NCI-H1092 (cell line): ENCODE results near the gene TRPM3.

ENCODE experiments used
- DNase-seq: peaks from one replicate; lab custom pipeline; 2025; lab: John Stamatoyannopoulos, UW

TRPM3 gene

DNA sequence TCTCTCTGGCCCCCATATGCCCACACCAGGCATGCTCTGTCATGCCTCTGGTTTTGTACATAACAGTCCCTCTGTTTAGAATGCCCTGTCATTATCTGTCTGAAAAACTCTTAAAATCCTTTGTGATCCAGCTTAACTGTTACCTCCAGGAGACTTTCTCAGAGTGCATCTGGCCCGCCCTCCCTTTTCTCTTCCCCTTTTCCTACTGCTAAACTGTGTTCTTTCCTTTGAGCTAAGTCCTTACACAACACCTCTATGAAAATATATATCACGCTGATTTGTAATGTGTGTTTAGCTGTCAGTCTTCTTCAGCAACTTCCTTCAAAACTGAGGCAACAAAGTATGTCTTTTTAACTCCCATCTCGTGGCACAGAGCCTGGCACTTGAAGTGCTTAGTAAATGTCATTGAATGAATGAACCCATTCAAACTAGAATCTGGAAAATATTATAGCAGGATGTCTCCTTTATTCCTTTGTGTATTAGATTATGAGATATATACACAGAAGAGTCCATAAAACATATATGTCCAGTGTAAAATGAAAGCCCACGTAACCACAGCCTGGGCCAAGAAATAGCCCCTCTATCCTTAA is 540.7 kb downstream of the TRPM3 start:
- DNase-seq, result no peak

DNA sequence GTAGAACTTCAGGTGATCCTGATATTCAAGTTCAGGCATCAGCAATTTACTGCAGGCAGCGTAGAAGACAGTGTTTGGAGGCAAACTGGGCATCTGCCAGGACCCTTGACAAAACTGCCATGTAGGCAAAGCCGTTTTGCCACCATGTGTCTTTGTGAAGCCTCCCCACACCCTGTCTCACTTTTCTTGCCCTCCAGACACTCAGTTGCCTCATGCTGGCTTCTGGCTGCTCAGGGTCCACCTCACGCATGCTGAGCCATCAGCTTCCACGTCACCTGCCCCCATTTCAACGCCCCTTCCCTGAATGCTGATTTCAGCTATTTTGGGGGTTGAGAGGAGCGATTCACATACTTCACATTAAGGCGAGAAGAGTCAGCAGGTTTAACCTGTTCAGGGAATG is 541.7 kb downstream of the TRPM3 start:
- DNase-seq, result no peak

DNA sequence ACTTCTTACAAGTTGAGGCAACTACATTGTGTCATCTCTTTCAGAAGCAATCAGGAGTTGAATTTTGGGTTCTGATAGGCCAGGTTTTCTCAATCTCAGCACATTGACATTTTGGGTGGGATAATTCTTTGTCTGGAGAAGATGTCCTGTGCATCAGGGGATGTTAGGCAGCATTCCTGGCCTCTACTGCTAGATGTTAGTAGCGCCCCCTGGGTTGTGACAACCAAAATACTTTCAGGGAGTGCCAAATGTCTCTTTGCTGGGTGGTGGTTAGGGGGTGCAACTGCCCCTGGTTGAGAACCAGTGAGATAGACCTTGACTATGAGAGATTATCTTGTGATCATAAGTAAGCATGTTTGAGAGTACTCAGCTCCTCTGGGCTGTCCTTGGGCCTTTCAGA is 542.7 kb downstream of the TRPM3 start:
- DNase-seq, result no peak

DNA sequence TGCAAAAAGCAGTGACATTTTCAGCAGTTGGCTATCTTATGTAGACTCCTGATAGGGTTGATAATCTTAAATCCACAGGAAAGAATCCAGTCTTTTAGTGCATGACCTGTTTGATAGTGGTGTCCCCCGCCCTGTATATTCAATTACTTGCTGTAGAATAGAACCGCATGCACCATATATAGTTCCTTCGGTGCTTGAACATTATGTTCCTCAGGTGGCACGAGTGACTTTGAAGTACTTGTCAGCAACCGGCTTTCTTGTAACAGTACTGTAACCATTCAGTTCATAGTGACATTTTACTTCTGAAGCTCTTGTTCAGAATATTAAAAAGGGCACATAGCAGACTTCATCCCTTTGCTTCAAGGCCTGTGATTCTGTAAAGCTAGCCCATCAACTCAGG is 543.8 kb downstream of the TRPM3 start:
- no peak for DNase-seq

DNA sequence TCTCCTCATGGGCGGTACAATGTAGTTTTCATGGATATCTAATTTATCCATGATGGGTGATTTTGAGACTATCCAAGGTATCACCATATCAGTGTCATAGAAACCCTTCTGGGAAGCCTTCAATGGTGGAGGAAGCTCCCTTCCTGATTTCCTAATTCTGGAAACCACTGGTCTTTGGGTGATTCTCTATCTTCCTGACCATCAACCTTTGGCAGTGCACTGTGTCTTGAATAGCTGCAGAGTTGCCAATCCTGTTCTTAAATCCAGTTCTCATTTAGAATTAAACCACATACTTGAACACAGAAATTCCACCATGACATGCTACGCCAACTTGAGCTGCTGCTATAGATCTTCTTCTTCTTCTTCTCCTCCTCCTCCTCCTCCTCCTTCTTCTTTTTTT is 545.3 kb downstream of the TRPM3 start:
- DNase-seq, result no peak

DNA sequence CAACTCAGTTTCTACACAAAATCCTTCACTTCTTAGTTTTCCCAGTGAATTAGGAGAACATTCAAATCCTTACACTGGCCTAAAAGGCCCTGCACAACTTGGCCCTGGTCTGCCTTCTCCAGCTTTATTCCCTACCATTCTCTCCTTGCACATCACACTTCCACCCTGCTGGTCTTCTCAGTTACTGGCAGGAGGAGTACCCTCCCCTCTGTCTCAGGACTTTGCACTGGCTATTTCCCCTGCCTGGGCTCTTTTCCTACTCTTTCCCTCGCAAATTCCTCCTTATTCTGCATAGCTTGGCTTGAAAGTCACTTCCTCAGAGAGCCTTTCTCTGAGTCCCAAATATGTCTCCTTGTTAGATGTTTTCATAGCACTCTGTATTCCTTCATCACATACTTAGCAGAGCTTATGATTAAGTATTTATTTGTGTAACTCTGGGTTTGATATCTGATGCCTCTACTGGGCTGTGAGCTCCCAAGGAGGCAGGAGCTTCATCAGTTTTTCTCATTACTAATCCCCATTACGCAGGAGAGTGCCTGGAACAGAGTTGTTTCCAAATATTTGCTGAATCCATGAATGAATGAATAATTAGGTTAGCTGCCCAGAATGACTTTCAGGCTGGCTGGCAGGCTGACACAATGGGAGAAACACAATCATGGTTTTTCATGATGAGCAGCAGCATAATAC is 547.1 kb downstream of the TRPM3 start:
- peak; percentile 60 for DNase-seq

DNA sequence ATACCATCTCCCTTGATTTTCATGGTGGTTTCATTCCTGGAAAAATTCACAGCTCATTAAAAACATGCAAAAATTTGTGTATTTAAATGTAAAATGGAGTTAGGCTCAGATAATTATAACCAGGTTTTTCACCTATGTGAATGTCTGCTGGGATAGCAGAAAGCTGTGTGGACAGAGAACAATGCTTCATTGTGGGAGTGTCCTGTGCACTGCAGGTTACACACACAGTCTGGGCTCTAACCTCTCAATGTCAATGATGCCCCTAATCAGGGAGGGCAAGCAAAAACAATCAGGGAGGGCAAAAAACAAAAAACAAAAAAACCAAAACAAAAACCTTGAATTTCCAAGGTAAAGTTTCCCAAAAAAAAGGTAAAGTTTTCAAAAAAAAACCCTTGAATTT is 548.1 kb downstream of the TRPM3 start:
- no peak for DNase-seq

DNA sequence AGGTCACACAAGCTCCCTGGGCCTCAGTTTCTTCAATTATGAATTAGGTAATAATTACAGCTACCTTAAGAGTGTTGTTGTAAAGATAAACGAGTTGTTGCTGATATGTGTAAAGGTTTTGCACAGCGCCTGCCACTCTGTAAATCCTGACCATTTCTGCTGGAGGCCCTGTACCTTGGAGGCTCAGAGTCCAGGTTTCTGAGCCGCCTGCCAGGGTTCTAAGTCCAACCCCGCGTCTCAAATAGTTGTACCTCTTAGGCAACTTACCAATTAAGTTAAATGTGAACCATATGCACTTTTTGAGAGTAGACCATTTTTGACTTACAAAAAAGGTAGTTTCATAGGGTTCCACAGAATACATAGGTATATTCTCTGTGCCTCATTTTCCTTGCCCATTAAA is 550.2 kb downstream of the TRPM3 start:
- DNase-seq, result no peak

DNA sequence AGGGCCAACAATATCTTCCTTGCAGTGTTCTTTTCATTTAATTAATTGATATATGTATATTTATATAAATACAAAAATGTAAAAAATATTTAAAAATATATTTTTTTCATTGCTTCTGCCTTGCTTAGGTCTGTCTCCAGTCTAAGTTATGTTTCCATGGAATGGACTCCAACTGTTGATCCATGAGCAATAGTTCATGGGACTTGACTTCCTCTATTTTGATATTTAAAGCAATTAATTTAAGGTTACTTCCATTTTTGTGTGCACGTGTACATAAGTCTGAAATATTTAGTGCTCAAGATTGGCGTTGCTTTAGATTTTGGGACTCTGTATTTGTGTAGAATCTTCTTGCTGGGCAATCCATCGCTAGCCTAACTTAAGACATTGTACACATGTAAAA is 551.6 kb downstream of the TRPM3 start:
- DNase-seq, result no peak

DNA sequence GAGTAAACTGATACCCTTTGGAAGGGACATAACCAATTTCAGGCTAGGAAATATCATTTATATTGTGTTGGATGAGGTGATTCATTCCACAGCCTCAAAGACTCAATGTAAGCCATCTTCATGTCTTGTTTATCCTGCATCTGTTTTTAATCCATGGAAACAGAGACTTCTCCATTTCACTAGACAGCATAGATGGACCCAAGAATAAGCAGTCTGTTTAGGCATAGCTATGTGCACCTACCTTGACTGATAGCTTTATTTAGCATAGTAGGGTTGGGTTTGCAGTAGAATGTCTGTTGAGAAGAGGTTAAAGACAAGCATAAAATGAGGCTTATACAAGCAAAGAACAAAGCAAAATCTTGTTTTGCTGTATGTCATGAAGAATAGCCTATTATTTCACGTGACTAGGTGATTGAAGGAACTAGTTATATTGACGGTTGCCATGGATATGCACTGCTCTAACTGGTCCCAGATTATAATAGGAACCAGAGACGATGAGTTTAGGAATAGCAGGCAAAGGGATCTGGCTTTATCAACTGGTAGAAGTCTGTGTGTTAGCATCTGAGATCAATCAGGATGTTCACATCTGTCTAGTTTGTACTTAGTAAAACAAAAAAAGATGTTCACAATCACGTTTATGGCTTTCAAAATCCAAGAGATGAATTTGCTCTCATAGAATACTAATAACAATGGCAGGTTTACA is 552.2 kb downstream of the TRPM3 start:
- no peak for DNase-seq

DNA sequence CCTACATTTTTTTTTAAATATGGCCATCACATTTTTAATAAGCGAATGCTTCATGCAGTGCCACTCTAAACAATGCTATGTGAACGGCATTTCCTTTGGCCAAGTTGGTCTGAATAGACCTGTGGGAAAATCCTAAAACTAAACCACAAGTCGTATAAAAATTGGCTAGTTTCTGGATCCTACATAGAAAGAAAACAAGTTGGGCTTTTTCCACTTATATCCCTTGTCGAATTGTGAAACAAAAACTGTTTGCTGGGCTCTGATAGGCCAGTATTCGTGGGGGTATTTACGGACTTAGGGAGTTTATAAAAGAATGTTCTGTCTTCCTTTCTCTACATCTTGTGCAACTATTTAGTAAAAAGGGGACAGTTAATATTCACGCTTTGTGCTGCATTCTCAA is 553.9 kb downstream of the TRPM3 start:
- no peak for DNase-seq

DNA sequence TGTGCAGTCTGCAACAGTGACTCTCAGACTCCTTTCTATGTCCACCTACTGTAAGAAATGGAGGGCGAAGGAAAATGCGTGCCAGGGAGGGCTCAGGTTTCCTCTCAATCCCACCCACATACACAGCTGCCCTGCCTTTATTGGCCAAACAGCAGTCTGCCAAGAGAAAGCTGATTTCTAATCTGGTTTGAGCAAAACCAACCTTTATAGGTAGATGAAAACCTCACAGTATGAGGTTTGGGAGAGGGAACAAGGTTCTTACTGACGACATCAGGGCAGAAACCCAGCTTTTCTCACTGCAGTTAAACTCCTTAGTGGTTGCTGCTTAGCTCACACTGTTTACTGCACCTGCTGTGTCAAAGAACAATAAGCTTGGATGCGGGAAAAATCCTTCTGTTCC is 554.7 kb downstream of the TRPM3 start:
- peak; percentile 53 for DNase-seq

DNA sequence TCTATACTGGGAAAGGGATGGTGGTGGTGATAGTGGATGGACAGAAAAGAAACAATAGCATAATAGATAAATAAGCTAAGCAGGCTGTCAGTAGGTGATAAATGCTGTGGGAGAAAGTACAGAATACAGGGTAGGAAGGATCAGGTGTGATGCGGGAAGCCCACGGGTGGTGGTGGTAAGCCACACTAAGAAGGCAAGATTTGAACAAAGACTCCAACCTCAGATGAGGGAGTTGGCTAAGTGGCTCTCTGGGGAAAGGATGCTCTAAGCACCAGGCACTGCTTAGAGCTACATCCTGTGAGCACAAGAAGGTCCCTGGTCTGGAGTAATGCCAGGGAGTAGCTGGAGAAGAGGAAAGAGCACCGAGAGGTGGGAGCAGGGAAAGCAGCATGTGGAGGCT is 555.4 kb downstream of the TRPM3 start:
- DNase-seq, result no peak

DNA sequence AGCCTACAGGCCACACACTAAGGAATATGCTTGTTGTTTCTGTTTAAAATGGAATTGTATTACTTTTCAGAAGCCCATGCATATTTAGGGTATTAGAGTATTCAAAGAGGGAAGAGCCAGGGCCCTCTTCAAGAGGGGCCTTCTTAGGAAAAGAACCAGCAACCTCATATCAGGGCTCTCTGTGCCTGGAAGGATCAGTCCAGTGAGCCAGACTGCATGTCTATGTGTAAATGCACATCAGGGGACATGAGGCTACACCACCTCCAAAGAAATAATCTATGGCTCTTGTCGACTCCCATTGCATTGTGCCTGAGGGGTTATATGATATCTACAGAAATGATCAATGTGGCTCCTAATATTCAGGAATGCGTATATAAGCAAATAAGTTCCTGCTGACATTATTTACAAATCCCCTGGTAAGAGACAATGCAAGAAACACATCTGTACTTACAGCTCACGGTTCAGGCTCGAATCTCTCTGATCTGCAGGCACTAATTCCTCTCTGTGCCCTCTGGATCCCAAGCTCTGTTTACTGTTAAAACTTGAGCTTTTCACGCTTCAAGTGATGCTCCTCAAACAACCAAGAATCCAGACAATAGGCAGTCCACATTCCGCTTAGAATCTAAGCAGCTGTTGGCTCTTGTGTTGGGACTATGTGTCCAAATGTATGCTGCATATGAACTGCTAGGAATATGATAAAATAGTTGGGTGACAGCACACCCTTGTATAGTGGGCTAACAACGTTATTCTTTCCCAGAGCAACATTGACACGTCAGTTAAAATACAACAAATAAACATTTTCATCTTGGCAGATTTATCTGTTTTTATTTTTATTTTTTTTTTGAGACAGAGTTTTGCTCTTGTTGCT is 556.7 kb downstream of the TRPM3 start:
- no peak for DNase-seq

DNA sequence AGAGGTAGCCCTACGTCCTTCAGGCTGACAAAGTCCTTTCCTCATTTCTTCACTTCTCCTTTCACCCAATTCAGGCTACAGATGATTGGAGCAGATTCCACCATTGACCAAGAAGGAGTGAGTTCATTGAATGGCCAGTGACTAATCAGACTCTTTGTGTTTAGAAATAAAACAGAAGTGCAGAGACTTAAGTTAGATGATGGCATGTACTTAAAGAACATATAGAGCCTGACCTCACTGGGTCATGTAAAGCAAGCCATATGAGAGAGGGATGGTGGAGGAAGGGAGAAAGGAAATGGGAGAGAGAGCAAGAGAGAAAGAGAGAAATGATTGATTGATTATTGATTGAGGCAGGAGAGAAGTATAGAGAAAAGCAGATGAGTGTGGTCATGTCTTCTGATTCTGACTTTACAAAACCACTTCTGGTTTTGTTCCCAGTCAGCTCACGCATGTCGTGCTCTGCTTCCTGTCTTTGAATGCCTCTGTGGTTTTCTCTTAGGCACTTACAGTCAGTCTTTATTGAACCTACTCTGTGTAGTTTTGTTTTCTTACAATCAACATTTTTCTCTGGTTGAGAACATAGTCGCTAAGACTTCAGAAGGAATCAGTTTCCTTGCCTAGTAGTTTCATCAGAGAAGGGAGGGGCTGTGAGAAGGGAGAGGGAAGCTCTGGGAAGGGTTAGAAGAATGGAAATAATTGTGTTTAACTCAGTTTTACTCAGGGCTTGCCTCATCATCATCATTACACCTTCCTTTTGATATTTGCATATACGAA is 557.8 kb downstream of the TRPM3 start:
- DNase-seq, result no peak

DNA sequence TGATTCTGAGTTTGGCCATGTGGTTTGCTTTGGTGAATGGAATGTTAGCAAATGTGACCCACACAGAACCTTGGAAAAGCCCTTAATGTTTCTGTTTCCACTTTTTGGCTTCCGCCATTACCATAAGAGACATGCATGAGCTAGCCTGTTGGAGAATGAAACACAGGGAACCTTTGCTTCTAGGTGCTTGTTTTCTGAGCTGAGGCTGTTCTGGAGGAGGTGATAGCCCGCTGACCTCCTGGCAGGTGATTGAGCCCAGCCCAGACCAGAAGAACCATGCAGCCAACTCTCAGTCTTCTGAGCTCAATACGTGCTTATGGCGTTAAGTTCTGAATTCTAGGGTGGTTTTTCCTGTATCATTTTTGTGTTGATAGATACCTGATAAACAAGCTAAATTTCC is 558.4 kb downstream of the TRPM3 start:
- no peak for DNase-seq

DNA sequence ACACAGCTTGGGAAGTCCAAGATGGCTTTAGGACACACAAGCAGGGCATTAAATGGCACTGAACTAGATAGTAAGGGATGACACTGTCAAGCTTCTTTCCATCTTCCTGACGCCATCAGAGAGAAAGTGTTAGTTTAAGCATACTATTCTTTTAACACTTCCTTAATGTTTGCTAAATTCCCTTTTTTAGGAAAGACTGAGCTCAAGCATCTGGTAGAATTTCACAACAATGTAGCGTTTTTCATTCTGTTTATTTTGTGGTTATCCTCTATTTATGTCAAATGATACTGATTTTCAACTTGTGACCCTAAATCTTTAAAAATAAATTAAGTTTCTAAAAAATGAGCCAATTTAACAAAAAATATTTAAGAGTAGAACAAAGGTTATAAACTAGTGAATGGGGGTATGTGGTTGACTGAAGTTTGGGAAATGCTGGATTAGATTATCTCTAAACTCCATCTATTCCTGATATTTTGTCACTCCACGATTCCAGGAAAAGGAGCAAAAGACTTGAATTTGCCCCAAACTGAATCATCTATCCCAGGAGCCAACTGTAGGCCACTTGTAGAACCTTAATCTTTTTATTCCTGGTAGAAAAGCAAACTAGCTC is 559.5 kb downstream of the TRPM3 start:
- no peak for DNase-seq

DNA sequence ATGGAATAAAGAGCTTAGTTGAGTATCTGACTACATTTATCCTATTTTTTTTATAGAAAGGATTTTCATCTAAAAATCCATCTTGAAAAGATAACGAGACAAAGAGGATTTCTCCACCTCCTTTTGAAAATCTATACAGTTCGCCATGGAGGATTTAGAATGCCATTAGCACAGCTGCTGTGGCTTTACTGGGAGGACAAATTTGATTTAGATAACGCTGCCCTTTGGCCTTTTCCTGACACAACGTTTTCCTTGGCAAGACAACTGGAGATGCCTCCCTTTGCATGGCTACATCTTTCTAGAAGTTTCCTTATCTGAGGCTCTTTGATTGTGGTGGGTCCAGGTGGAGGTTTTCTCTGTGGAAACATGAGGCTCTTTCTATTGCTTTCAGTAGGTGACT is 560.3 kb downstream of the TRPM3 start:
- DNase-seq, result no peak

DNA sequence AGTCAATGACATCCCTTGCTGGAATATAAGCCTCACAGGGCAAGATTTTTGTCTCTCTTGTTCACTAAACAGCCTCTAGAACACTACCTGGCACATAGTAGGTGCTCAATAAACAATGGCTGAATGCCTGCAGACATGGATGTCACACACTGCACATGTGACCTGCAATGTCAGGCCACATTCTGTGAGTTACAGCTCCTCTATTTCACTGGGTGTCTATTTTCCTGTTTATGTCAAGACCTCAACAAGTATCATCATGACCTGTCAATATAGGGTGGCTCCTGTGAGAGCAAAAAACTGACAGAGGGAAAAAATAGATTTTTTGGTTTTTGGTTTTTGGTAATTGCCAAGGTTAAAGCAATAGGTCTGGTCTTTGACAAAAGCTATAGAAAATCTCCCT is 562.3 kb downstream of the TRPM3 start:
- DNase-seq, result no peak

DNA sequence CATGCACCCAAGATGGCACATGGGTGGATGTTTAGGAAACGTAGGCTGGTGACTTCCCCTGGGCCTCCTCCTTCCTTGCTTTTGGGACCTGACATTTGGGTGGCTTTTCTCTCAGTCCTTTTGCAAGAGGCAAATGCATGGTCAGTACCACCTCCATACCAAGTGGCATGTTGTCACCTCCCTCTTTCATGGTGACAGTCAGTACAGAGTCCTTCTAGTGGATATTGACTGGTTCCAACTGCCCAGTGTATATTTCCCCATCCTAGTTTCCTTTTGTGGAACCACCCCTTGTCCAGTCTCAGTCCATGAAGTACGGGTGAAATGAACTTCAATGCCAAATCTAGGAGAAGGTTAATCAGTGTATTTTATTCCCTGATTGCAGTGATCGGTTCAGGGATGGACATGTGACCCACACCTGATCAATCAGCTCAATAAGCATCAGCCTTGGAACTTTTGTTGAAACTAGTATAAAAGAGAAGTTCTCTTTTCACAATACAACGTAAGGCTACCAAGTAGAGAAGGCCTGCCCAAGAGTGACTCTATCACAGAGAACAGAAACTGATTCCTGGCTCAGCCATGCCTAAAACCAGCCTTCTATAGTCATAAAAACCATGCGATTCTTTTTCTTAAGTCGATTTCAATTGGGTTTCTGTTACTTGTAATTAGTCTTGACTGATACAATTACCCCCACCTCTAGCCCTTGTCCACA is 563.6 kb downstream of the TRPM3 start:
- DNase-seq, result no peak

DNA sequence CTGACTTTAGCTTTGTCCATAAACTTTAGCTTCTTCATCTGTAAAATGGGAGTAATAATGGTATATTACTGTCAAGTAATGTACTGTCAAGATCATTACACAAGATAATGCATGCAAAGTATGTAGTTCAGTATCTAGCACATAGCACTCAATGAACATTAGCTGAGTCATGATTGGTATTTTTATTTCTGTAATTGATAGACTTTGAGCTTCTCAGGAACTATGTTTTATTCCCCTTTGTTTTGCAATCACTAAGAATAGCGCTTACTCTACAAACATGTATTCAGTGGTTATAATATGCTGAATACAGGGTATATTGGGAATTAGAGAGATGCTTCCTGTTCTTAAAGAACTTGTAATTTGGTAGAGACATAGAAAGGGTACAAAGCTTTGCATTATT is 564.6 kb downstream of the TRPM3 start:
- DNase-seq, result no peak
